NT2/D1 (cell line): ENCODE results near the gene IL25.

ENCODE experiments used
- YY1 ChIP-seq: IDR thresholded peaks from 2 replicates; pipeline ENCODE4 v1.6.1; 2011; ENCODE audit not compliant: insufficient read length, insufficient read depth
- ZNF274 ChIP-seq: IDR thresholded peaks from 2 replicates; pipeline ENCODE4 v1.6.1; 2011; ENCODE audit warnings: mild to moderate bottlenecking, low read depth, low read length

DNA sequence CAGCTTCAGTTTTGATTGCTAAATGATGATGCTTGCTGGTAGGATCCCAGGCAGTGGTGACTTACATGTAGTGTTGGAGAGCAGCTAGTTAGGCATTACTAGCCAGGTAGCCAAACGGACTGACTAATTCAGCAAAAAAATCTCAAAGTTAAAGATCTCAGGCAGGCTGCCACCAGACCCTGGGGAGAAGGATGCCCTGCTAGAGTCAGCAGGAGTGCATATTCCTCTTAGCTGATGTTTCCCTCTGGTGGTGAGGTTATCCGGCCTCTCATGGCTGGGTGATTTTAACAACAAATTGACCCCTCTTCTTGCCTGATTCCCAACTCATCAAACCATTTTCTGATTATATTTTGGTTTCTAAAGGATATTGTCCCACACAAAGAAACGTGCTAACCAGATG lies 10.4 kb upstream of the IL25 start:
- no peak for TF ChIP-seq YY1
- no peak for TF ChIP-seq ZNF274
